K562 (cell line): Measurements from ENCODE around the gene MGAT1. TPM values are rescaled to one million over a fixed set of nuclear protein-coding genes. Genes with fewer than 3 reads are reported as not detected.

Experiments
- CHD7 ChIP-seq: fragments of 200-600 bp; sonication (generic); IDR thresholded peaks from one replicate; pipeline ENCODE4 v1.6.1; 2012; ENCODE audit warnings: mild to moderate bottlenecking, low read depth, low read length, inconsistent platforms
- FOXK2 ChIP-seq, 2 experiments: fragments of 450-650 bp; IDR thresholded peaks in 1 of 2; conservative IDR thresholded peaks in 1 of 2; 2 replicates each; pipeline ENCODE4 v1.6.1; 2016; ENCODE audit warnings: low read depth in 2 of 2, mild to moderate bottlenecking in 1 of 2
- GTF3C2 ChIP-seq: IDR thresholded peaks from 3 replicates; pipeline ENCODE4 v1.6.1; 2011; ENCODE audit warnings: borderline replicate concordance, mild to moderate bottlenecking, moderate library complexity; ENCODE audit not compliant: insufficient read length; ENCODE audit errors: extremely low read depth
- HMGXB4 ChIP-seq: sonication (generic); formaldehyde crosslinking; IDR thresholded peaks from 2 replicates; pipeline ENCODE4 v1.8.1; 2023; ENCODE audit warnings: mild to moderate bottlenecking, missing genetic modification reagents
- MEF2D ChIP-seq: conservative IDR thresholded peaks from 2 replicates; pipeline ENCODE4 v1.6.1; 2016; ENCODE audit warnings: low read depth, missing genetic modification characterization, missing compliant biosample characterization
- MIER1 ChIP-seq: fragments of 450-650 bp; IDR thresholded peaks from 2 replicates; pipeline ENCODE4 v1.6.1; 2016; ENCODE audit warnings: antibody characterized with exemption, mild to moderate bottlenecking, low read depth
- MITF ChIP-seq: IDR thresholded peaks from 2 replicates; pipeline ENCODE4 v1.6.1; 2014; ENCODE audit warnings: antibody characterized with exemption
- NFRKB ChIP-seq: fragments of 450-650 bp; IDR thresholded peaks from 2 replicates; pipeline ENCODE4 v1.6.1; 2016; ENCODE audit warnings: low read depth
- polyA plus RNA-seq, 8 experiments: library from polyadenylated mRNA; depleted of rRNA in 4 of 8; stranded (reverse) in 5 of 8; unstranded in 3 of 8; fragments of >200 nt; fragmentation: Nextera tagmentation in 2 of 8; fragmentation: Illumina TruSeq in 1 of 8; extraction: Ambion mirVana in 2 of 8; extraction: Trizol in 1 of 8; gene quantifications; 2 replicates each; pipeline versions ENCODE4 v1.2.1 to v1.2.3, GENCODE V29; 2011 to 2014; ENCODE audit warnings: inconsistent platforms in 1 of 8, missing spikeins in 1 of 8
- total RNA-seq, 7 experiments: library from RNA; depleted of rRNA in 6 of 7; stranded (reverse); fragments of >200 nt in 6 of 7; fragmentation: Illumina TruSeq in 2 of 7; extraction: Trizol in 2 of 7; gene quantifications; 2 replicates each; pipeline versions ENCODE4 v1.2.1 to v1.2.3, GENCODE V29; 2011 to 2021; ENCODE audit warnings: low replicate concordance in 1 of 7

Gene MGAT1
- total and polyA plus RNA-seq, 9 of the 15 experiments (the other 6 are each of a cell fraction or from before 2014, with no cell fraction given): 3.9 to 82.7 (median 44.5) TPM

- TF ChIP-seq CHD7 (no peak), MEF2D (tag) (no peak), MITF (peak; percentile 58; the same call in 1 of the 2 replicates), NFRKB (no peak), FOXK2 (conservative IDR thresholded peaks at IDR 0.05 in 1 of 2, IDR thresholded peaks at IDR 0.05 in 1 of 2; ENCODE audit: low read depth in 2 of 2) (no peak), MIER1 (no peak), HMGXB4 (no peak), GTF3C2 (no peak)
Observed at GRCh38 chr5:180830253-180831138, 27.9 kb upstream of the MGAT1 start (continued).
